ENCODE results near the gene NCAPG.

The NCAPG gene

DNA sequence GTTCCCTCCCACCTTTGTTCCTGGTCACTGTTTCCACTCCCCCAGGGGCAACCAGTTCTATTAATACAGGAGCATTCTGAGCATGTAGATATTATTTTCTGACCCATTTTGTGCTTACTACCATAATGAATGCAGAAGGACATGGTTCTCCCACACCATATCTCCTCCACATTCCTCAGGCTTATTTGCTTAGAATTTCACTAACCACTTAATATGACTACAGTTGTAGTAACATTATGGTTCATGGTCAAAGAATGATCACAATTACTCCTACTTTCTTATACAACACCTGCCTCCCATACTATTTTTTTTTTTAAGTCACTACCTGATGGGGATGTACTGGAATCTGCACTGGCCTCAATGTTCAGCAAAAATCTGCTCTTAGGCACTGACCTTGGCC is 21.8 kb upstream of the NCAPG start:
- POLR2A ChIA-PET (ENCODE audit: low non-redundant PET): no interaction called here
- no peak for DNase-seq (ENCODE audit: low spot score)
- TF ChIP-seq CTCF (conservative IDR thresholded peaks at IDR 0.05; ENCODE audit: low read depth): no peak
- CTCF ChIA-PET: no interaction called here
- H3K27ac ChIP-seq: no peak overlapping the region

- TF ChIP-seq CTCF (conservative IDR thresholded peaks at IDR 0.05; ENCODE audit: low read depth): no peak
- CTCF ChIA-PET: no interaction called here
- no peak for DNase-seq (ENCODE audit: low spot score)
- no peak overlapping the region for H3K27ac ChIP-seq
- POLR2A ChIA-PET (ENCODE audit: low non-redundant PET): no interaction called here
These were observed 16.0 kb upstream of the NCAPG start for GRCh38 chr4:17794730-17795129.

- ChIA-PET POLR2A (ENCODE audit: low non-redundant PET) (no interaction called here), CTCF (no interaction called here)
- no peak overlapping the region for H3K27ac ChIP-seq
- DNase-seq (ENCODE audit: low spot score): no peak
- no peak for TF ChIP-seq CTCF (conservative IDR thresholded peaks at IDR 0.05; ENCODE audit: low read depth)
These were observed 13.0 kb upstream of the NCAPG start for GRCh38 chr4:17797808-17798207.

DNA sequence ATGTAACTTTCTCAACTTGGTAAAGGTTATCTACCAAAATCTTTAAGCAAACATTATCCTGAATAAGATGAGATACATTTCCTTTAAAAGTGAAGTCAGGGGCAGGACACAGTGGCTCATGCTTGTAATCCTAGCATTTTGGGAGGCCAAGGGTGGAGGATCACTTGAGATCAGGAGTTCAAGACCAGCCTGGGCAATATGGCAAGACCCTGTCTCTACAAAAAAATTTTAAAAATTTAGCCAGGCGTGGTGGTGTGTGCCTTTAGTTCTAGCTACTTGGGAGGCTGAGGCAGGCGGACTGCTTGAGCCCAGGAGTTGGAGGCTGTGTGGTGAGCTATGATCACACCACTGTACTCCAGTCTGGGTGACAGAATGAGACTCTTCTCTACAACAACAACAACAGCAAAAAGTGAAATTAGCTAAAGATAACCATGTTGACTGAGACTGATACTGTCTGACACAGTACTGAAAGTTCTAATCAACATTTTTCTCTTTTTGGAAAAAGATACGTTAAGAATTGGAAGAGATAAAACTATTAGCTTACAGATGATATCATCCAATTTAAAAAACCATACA is 5.1 kb upstream of the NCAPG start:
- ChIA-PET CTCF (no interaction called here), POLR2A (ENCODE audit: low non-redundant PET) (no interaction called here)
- H3K27ac ChIP-seq: no peak overlapping the region
- no peak for DNase-seq (ENCODE audit: low spot score)
- TF ChIP-seq CTCF (conservative IDR thresholded peaks at IDR 0.05; ENCODE audit: low read depth): no peak

DNA sequence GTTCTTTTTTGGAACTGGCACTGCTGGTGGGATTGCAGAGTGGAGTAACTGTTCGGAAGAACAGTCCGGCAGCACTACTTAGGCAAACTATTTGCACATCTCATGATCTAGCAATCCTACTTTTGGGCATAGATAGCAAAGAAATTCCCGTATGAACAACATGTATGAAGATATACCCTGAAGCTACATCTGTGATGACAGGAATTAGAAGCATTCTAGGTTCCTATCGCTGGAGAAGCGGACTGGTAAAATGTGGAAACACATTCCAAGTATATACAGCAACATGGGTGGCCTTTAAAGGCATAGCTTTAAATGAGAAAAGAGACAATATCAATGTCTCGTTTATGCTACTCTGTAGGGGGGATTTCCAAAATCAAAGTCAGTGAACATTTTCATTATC is 3.3 kb upstream of the NCAPG start:
- POLR2A ChIA-PET (ENCODE audit: low non-redundant PET): no interaction called here
- CTCF ChIA-PET: interaction anchor here (0.6 kb wide), 1 partner anchor 1666 kb away, joined by 3 read pairs; no protein-coding TSS in a partner anchor
- no peak overlapping the region for H3K27ac ChIP-seq
- no peak for DNase-seq (ENCODE audit: low spot score)
- TF ChIP-seq CTCF (conservative IDR thresholded peaks at IDR 0.05; ENCODE audit: low read depth): no peak

GRCh38 chr4:17809667-17810066 is 1.1 kb upstream of the NCAPG start:
- TF ChIP-seq CTCF (conservative IDR thresholded peaks at IDR 0.05; ENCODE audit: low read depth): no peak
- no peak overlapping the region; the same call in 1 of the 2 replicates for H3K27ac ChIP-seq
- DNase-seq (ENCODE audit: low spot score): no peak
- ChIA-PET CTCF (no interaction called here), POLR2A (ENCODE audit: low non-redundant PET) (no interaction called here)
